Endothelial cell (in vitro differentiated cells): ENCODE measurements around the gene SORT1. TPM values are rescaled to one million over a fixed set of nuclear protein-coding genes. Genes with fewer than 3 reads are reported as not detected.

Experiments used
- DNase-seq: peaks from one replicate; pipeline ENCODE4 v3.0.0; 2021; ENCODE audit warnings: low spot score
- H3K27ac Mint-ChIP-seq: one replicate; pipeline ENCODE4 v1.8.0; 2021; ENCODE audit warnings: mixed read lengths, inconsistent platforms; ENCODE audit not compliant: unreplicated experiment
- H3K27me3 Mint-ChIP-seq: one replicate; pipeline ENCODE4 v1.8.0; 2021; ENCODE audit warnings: mild to moderate bottlenecking, moderate library complexity, mixed read lengths, inconsistent platforms; ENCODE audit not compliant: unreplicated experiment
- H3K36me3 Mint-ChIP-seq: one replicate; pipeline ENCODE4 v1.8.0; 2021; ENCODE audit warnings: mild to moderate bottlenecking, low read depth, mixed read lengths, inconsistent platforms; ENCODE audit not compliant: unreplicated experiment
- H3K4me1 Mint-ChIP-seq: one replicate; pipeline ENCODE4 v1.8.0; 2021; ENCODE audit warnings: mild to moderate bottlenecking, mixed read lengths, inconsistent platforms; ENCODE audit not compliant: unreplicated experiment
- H3K4me3 Mint-ChIP-seq: one replicate; pipeline ENCODE4 v1.8.0; 2021; ENCODE audit warnings: mild to moderate bottlenecking, mixed read lengths, inconsistent platforms; ENCODE audit not compliant: unreplicated experiment
- H3K9me3 Mint-ChIP-seq: one replicate; pipeline ENCODE4 v1.8.0; 2021; ENCODE audit warnings: mixed read lengths, inconsistent platforms; ENCODE audit not compliant: unreplicated experiment
- CTCF ChIP-seq: fragments of 200-600 bp; sonication (generic); IDR thresholded peaks from one replicate; pipeline ENCODE4 v1.5.0; 2021; ENCODE audit warnings: antibody characterized with exemption; ENCODE audit not compliant: unreplicated experiment
- total RNA-seq: library from RNA; stranded (reverse); fragmentation: NEBNext Ultra II Directional; extraction: Animal tissue kit (Norgen Biotek cat#: 25700); gene quantifications from one replicate; pipeline ENCODE4 v1.2.1, GENCODE V29; 2021; ENCODE audit not compliant: unreplicated experiment

SORT1 gene
- total RNA-seq, 1 donor from 2014 or later, result 49.0 TPM

- Mint-ChIP-seq H3K27me3 (peaks cover 14% of the 10 kb centered on the region), H3K4me1 (peaks cover 2% of the 10 kb centered on the region), H3K4me3 (no peak overlapping the region), H3K36me3 (no peaks in the 10 kb centered on the region), H3K9me3 (no peaks in the 10 kb centered on the region), H3K27ac (no peak overlapping the region)
- no peak for TF ChIP-seq CTCF
- no peak for DNase-seq
These were observed 135.3 kb downstream of the SORT1 start for GRCh38 chr1:109262231-109263055.

GRCh38 chr1:109261578-109261977, 136.1 kb downstream of the SORT1 start:
- TF ChIP-seq CTCF, result no peak
- Mint-ChIP-seq H3K36me3 (no peaks in the 10 kb centered on the region), H3K27me3 (peaks cover 14% of the 10 kb centered on the region), H3K9me3 (no peaks in the 10 kb centered on the region), H3K27ac (peak overlapping the region; percentile 67), H3K4me1 (peaks cover 2% of the 10 kb centered on the region), H3K4me3 (no peak overlapping the region)
- no peak for DNase-seq

- Mint-ChIP-seq H3K4me3 (no peak overlapping the region), H3K4me1 (peaks cover 2% of the 10 kb centered on the region), H3K27ac (no peak overlapping the region), H3K9me3 (no peaks in the 10 kb centered on the region), H3K27me3 (peaks cover 14% of the 10 kb centered on the region), H3K36me3 (no peaks in the 10 kb centered on the region)
- no peak for TF ChIP-seq CTCF
- no peak for DNase-seq
These were observed 136.7 kb downstream of the SORT1 start for GRCh38 chr1:109261006-109261405.

- H3K9me3 Mint-ChIP-seq, result no peaks in the 10 kb centered on the region
- H3K4me1 Mint-ChIP-seq, result peaks cover 8% of the 10 kb centered on the region
- no peaks in the 10 kb centered on the region for H3K36me3 Mint-ChIP-seq
- DNase-seq, result no peak
- TF ChIP-seq CTCF, result no peak
- no peak overlapping the region for H3K4me3 Mint-ChIP-seq
- peaks cover 16% of the 10 kb centered on the region for H3K27me3 Mint-ChIP-seq
- no peak overlapping the region for H3K27ac Mint-ChIP-seq
These were observed 137.8 kb downstream of the SORT1 start for GRCh38 chr1:109259674-109260557.

Other genes starting within 250 kb of the SORT1 start
- 125 TPM for gene SARS1, start 184.0 kb downstream of the SORT1 start, total RNA-seq
- 1.6 TPM for gene CELSR2, start 148.4 kb downstream of the SORT1 start, total RNA-seq
- gene PSRC1, start 114.8 kb downstream of the SORT1 start, total RNA-seq, result 9.7 TPM
- not detected for gene MYBPHL, start 90.9 kb downstream of the SORT1 start, total RNA-seq
- 84.9 TPM for gene PSMA5, start 28.5 kb upstream of the SORT1 start, total RNA-seq
- not detected for gene SYPL2, start 68.6 kb upstream of the SORT1 start, total RNA-seq
- gene ATXN7L2, start 86.0 kb upstream of the SORT1 start, total RNA-seq, result 3.2 TPM
- 7.8 TPM for gene CYB561D1, start 96.2 kb upstream of the SORT1 start, total RNA-seq
- 1.2 TPM for gene AMIGO1, start 111.8 kb upstream of the SORT1 start, total RNA-seq
- gene GPR61, start 142.0 kb upstream of the SORT1 start, total RNA-seq, result not detected
- gene GNAI3, start 150.7 kb upstream of the SORT1 start, total RNA-seq, result 17.7 TPM
- 0.26 TPM for gene GNAT2, start 221.7 kb upstream of the SORT1 start, total RNA-seq
- 92.7 TPM for gene AMPD2, start 221.9 kb upstream of the SORT1 start, total RNA-seq